ENCODE results near the gene NFYB. TPM values are rescaled to one million over a fixed set of nuclear protein-coding genes. Genes with fewer than 3 reads are reported as not detected.
"Not testable (repeated sequence)": the region's sequence is repeated elsewhere in the genome, so short reads cannot be mapped to it uniquely, and the experiment has no call there.

NFYB gene
- total and polyA plus RNA-seq, 2 donors from 2014 or later: 24.6 to 31.1 TPM

DNA sequence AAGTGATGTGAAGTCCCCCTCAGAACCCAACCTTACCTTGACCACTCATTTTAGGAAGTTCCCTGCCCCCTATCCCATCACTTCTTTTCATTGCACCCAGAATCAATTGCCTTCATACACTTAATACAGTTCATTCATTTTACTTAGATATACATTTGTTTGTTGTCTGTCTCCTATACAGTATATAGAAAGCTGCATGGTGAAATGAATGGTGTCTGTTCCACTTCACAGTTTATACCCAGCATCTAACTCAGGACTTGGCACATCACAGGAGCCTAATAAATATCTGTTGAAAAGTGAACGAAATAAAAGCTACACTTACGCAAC lies 39.3 kb upstream of the NFYB start:
- TF ChIP-seq, protein P1, sequence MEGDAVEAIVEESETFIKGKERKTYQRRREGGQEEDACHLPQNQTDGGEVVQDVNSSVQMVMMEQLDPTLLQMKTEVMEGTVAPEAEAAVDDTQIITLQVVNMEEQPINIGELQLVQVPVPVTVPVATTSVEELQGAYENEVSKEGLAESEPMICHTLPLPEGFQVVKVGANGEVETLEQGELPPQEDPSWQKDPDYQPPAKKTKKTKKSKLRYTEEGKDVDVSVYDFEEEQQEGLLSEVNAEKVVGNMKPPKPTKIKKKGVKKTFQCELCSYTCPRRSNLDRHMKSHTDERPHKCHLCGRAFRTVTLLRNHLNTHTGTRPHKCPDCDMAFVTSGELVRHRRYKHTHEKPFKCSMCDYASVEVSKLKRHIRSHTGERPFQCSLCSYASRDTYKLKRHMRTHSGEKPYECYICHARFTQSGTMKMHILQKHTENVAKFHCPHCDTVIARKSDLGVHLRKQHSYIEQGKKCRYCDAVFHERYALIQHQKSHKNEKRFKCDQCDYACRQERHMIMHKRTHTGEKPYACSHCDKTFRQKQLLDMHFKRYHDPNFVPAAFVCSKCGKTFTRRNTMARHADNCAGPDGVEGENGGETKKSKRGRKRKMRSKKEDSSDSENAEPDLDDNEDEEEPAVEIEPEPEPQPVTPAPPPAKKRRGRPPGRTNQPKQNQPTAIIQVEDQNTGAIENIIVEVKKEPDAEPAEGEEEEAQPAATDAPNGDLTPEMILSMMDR (IDR thresholded peaks at IDR 0.05; ENCODE audit: borderline replicate concordance, extremely low read depth, insufficient read depth): no peak

DNA sequence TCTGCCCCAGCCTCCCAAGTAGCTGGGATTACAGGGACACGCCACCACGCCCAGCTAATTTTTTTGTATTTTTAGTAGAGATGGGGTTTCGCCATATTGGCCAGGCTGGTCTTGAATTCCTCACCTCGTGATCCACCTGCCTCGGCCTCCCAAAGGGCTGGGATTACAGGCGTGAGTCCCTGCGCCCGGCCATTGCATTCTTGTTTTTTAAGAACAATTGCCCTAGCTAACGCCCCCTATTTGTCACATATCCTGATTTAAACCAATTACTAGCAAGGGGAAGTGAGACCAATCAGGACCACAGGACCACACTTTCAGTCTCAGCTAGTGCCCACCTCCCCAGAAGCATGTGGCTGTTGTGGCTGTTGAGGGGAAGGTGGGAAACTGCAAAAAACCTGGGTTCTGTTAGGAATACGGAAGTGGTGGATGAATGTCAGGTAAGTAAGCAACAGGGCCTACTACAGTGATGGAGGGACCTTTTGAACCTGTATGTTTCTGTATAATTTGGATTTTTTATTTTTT lies 37.8 kb upstream of the NFYB start:
- intact Hi-C loops (cut with DNase I): no loop called here
- Histone ChIP-seq H3K36me3 (ENCODE audit: control insufficient read depth in 2 of 3, insufficient read depth in 3 of 3, low read length in 3 of 3) (no peaks in the 10 kb centered on the region), H3K4me3 (ENCODE audit: low read length in 3 of 3) (no peak overlapping the region), H3K9ac (ENCODE audit: low read length in 3 of 3) (no peak overlapping the region), H3K9me3 (ENCODE audit: control insufficient read depth in 2 of 3, insufficient read depth in 1 of 3, low read length in 3 of 3) (no peaks in the 10 kb centered on the region), H3K4me1 (ENCODE audit: control insufficient read depth in 2 of 3, insufficient read depth in 2 of 3, low read depth in 1 of 3, low read length in 3 of 3) (peaks cover 0 to 2% (median 0%) of the 10 kb centered on the region in 3 donors), H3K27ac (ENCODE audit: low read depth in 2 of 2, low read length in 2 of 2) (no peak overlapping the region), H3K27me3 (ENCODE audit: control insufficient read depth, insufficient read depth, low read length) (no peaks in the 10 kb centered on the region)
- no peak for DNase-seq
- TF ChIP-seq, protein P1 (IDR thresholded peaks at IDR 0.05; ENCODE audit: borderline replicate concordance, extremely low read depth, insufficient read depth): no peak
- FAIRE-seq: no peak

More for the DNA sequence above, 39.3 kb upstream of the NFYB start:
- no peaks in the 10 kb centered on the region for H3K27me3 ChIP-seq (ENCODE audit: control insufficient read depth, insufficient read depth, low read length)
- no peak overlapping the region for H3K4me3 ChIP-seq (ENCODE audit: low read length in 3 of 3)
- peak overlapping the region in 1 of 2 donors; percentile 24 for H3K27ac ChIP-seq (ENCODE audit: low read depth in 2 of 2, low read length in 2 of 2)
- no peaks in the 10 kb centered on the region for H3K36me3 ChIP-seq (ENCODE audit: control insufficient read depth in 2 of 3, insufficient read depth in 3 of 3, low read length in 3 of 3)
- intact Hi-C loops (cut with DNase I): no loop called here
- DNase-seq (no peak), FAIRE-seq (no peak)
- H3K9me3 ChIP-seq (ENCODE audit: control insufficient read depth in 2 of 3, insufficient read depth in 1 of 3, low read length in 3 of 3): no peaks in the 10 kb centered on the region
- H3K4me1 ChIP-seq (ENCODE audit: control insufficient read depth in 2 of 3, insufficient read depth in 2 of 3, low read depth in 1 of 3, low read length in 3 of 3): peaks cover 0 to 2% (median 0%) of the 10 kb centered on the region in 3 donors
- H3K9ac ChIP-seq (ENCODE audit: low read length in 3 of 3): no peak overlapping the region

DNA sequence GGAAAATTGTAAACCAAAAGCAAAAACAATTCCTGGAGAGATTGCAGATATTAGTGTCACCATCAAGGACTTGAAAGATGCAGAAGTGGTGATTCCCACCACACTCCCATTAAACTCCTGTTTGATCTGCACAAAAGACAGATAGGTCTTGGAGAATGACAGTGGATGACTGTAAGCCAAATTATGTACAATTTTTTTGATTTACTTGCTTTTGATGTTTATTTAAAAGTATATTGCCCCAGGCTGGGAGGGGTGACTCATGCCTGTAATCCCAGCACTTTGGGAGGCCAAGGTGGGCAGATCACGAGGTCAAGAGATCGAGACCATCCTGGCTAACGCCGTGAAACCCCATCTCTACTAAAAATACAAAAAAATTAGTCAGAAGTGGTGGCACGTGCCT lies 35.8 kb upstream of the NFYB start:
- H3K9me3 ChIP-seq (ENCODE audit: control insufficient read depth in 2 of 3, insufficient read depth in 1 of 3, low read length in 3 of 3); H3K4me1 ChIP-seq (ENCODE audit: control insufficient read depth in 2 of 3, insufficient read depth in 2 of 3, low read depth in 1 of 3, low read length in 3 of 3); DNase-seq; H3K36me3 ChIP-seq (ENCODE audit: control insufficient read depth in 2 of 3, insufficient read depth in 3 of 3, low read length in 3 of 3); FAIRE-seq; H3K4me3 ChIP-seq (ENCODE audit: low read length in 3 of 3); H3K27ac ChIP-seq (ENCODE audit: low read depth in 2 of 2, low read length in 2 of 2); H3K9ac ChIP-seq (ENCODE audit: low read length in 3 of 3); H3K27me3 ChIP-seq (ENCODE audit: control insufficient read depth, insufficient read depth, low read length); intact Hi-C loops (cut with DNase I): not testable (repeated sequence)

DNA sequence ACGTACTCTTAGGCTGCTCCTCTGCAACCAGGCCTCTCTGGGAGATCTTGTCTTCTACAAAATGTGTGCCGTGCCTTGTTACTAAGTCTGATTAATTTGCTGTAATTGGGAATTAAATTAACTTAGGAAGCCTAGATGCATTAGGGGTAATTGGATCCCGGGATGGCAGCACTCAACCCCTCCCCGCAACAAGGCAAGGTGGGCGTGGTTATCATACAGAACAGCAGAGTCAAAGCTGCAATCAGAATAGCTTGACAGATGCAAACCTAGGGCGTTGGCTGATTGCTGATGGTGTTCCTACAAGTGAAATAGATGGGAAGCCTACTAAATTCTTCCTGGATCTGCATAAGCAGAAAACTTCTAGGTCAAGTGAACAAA lies 34.5 kb upstream of the NFYB start:
- Histone ChIP-seq H3K9me3 (ENCODE audit: control insufficient read depth in 2 of 3, insufficient read depth in 1 of 3, low read length in 3 of 3) (no peaks in the 10 kb centered on the region), H3K9ac (ENCODE audit: low read length in 3 of 3) (no peak overlapping the region), H3K27ac (ENCODE audit: low read depth in 2 of 2, low read length in 2 of 2) (no peak overlapping the region), H3K36me3 (ENCODE audit: control insufficient read depth in 2 of 3, insufficient read depth in 3 of 3, low read length in 3 of 3) (no peaks in the 10 kb centered on the region), H3K4me1 (ENCODE audit: control insufficient read depth in 2 of 3, insufficient read depth in 2 of 3, low read depth in 1 of 3, low read length in 3 of 3) (no peaks in the 10 kb centered on the region), H3K4me3 (ENCODE audit: low read length in 3 of 3) (no peak overlapping the region), H3K27me3 (ENCODE audit: control insufficient read depth, insufficient read depth, low read length) (no peaks in the 10 kb centered on the region)
- TF ChIP-seq, protein P1 (IDR thresholded peaks at IDR 0.05; ENCODE audit: borderline replicate concordance, extremely low read depth, insufficient read depth): no peak
- FAIRE-seq: no peak
- DNase-seq: no peak
- intact Hi-C loops (cut with DNase I): no loop called here
